NCI-H1436 (cell line): Measurements from ENCODE around the gene CRACDL.

Source experiments
- DNase-seq: peaks from one replicate; lab custom pipeline; 2025; lab: John Stamatoyannopoulos, UW

CRACDL gene

DNA sequence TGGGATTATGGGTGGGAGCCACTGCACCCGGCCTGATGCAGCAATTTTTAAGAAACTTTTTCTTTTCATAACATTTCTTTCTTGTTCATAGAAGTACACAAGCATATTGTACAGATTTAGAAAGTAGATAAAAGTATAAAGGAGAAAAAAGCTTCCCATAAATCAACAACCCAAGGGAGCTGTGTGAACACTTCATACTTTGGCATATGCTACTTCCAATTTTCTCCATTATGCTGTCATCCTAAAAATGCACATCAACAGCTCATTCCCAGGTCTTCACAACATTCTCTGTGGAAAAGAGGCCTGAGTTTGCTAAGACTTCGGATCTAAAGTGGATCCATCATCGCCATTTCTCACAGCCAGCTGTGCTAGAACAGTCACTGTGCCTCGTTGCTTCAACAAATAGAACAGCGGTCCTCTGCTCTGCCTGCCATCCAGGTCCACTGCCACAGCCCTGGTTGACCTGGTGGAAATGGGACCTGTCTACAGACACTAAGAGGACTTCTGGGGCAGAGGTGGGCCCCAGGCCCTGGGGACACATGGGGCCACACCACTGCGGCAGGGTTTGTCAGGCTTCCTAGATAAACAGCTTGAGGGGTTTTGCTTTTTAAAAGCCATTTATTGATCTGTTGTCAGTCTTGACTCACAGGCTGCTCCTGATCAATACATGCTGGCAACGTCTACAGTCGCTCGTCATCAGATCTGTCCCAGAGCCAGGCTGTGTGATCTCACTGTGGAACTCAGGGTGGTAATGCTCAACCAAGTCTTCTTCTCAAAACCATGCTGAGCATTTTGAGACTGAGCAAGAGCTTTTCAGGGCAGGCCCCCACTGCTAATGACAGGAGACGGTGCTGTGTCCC, 132.4 kb downstream of the CRACDL start:
- DNase-seq: no peak

DNA sequence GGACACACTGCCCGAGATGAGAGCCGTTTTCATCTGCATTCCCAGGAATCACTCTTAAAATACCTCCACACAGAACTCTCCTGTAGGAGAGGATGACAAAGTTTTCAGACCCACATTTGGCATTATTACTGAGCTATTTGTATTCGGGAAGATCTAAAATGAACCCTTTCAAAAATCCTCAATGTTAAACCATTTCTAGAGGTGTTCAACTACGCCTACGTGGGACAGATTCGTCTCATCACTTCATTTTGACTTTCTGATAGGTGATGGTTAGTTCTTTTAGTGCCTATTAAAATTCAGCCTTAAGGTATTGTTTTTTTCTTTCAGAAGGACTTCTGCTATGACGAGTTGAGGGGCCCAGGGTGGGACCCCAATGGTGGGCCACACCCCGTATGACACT, 133.7 kb downstream of the CRACDL start:
- no peak for DNase-seq

DNA sequence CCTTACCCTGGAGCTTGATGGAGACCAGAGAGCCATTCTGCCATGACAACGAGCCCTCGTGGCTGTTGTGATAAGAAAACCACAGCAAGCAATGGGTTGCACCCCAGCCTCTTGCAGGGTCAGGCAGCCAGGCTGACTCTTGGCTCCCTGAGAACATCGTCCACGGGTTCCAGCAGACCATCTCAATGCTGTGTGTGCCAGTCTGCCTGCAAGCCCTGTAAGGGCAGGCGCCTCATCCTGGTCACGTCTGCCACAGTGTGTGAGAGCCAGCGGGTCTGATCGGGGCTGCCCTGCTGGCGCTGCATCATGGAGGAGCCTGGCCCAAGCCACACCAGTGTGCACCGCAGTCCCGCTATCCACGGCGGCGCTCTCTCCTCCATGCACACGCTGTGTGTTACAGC, 134.1 kb downstream of the CRACDL start:
- DNase-seq: no peak

DNA sequence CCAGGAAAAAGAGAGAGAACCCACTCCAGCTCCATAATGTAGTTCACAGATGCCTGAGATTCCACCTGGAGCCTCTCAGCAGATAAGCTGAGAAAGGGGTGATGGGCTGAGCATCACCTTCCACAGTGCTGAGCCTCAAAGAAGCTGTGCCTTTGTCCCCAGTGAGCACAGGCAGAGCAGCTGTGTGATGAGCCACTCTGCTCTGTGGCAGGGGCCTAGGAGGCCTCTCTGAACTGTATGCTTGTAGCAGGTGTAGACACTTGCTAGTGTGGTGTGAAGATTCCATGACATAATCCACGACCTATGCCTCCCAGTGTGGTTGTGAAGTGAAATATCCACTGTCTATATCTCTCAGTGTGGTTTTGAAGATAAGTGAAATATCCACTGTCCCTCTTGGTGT, 134.7 kb downstream of the CRACDL start:
- DNase-seq: no peak

DNA sequence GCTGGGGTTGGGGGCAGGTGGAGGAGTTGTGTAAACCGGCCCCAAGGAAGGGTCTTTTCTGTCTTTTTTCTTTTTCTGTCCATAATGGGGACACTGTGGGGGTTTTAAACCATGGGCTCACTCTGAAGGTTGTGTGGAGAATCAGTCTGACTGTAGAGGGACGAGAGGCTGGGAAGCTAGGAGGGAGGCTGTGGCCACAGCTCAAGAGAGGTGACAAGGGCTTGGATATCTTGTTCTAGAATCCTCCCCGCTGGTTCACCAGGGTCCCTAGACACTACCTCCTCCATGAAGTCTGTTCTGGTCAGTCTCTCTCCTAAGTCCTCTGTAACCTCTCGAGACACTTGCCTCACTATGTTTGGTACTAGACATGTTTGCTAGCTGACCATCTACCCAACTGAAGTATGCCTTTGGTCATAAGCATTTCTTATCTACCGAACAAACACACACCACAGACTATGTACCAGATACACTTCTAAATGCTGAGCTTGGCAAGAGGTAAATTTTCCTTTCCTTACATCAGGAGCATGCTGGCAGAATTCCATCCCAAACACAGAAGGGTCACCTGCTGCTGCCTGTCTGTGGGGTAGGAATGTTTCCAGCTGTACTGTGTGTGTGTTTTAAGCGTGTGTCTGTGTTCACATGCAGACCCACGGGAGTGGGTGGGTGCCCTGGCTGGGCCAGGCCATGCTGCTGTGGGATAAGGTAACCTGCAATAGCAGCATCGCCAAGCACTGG, 135.5 kb downstream of the CRACDL start:
- DNase-seq: no peak

DNA sequence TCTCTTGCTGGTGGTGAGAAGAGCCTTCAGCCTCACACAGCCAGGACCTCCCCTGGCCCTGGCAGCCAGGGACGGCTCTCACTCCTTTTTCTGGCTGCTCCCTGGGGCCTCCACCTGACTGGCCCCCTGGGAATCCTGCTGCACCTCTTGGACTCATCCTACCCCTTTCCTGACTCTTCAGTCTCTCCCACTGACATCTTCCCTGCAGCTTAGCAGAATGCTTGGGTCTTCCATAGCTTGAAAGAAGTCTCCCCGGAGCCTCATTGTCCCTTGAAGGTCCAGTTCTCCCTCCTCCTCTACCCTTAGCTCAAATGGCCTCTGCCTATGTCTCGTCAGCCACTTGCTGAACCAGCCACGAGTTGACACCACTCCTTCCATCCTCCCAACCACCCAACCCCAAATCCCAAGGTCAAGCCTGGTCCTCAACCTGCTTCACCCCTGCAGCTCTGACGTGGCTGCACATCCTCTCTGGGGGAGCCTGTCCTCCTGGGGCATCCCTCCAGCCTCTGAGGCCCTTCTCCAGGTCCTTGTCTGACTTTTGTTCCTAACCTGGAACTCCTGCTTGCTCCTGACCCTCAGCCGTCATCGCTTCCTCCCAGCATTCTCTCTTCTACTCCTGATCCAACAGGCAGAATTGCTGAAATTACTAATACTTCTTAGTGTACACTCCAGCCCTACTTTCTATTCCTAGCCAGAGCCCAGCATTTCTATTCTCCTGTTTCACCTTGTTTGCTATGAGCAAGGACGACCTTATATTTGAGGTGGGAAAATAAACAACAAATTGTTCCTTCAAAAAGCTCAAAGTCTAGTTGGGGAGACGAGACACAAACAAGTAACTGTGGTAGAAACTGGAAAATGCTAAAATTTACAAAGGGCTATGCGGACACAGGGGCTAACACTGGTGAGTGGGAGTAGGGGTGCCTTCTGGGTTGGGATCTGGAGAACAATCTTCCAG, 136.4 kb downstream of the CRACDL start:
- no peak for DNase-seq

GRCh38 chr2:98796775-98797544, 139.1 kb downstream of the CRACDL start:
- DNase-seq: no peak

DNA sequence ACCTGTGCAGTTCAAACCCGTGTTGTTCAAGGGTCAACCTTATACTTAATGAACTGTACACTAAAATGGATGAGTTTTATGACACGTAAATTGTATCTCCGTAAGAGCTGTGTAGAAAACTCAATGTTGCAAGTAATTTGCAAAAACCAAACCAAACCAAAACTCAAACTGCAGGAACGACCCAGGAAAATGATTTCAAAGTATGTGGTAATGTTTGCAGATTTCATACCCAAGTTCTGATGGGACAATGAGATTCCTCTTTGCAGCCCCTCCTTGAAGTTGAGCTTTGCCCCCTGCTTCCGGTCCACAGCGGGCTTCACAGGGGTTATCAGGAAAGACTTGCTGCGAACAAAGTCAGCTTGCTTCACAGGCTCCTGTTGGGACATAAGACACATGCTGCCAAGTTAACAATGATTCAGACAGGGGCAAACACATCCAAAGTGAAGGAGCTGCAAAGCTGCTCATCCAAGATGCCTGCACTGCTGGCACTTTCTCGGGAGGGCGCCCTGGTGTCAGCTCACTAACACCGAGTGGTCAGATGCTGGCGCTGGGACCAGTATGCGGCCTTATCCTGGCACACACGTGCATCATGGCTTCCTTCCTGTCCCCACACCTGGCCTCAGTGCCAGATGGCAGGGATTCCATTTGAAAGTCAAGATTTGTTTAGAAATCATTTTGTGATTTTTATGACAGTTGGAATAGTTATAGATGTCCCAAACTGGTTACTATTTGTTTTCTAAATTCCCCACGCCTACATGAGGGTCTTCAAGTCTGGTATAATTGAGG, 139.9 kb downstream of the CRACDL start:
- no peak for DNase-seq

DNA sequence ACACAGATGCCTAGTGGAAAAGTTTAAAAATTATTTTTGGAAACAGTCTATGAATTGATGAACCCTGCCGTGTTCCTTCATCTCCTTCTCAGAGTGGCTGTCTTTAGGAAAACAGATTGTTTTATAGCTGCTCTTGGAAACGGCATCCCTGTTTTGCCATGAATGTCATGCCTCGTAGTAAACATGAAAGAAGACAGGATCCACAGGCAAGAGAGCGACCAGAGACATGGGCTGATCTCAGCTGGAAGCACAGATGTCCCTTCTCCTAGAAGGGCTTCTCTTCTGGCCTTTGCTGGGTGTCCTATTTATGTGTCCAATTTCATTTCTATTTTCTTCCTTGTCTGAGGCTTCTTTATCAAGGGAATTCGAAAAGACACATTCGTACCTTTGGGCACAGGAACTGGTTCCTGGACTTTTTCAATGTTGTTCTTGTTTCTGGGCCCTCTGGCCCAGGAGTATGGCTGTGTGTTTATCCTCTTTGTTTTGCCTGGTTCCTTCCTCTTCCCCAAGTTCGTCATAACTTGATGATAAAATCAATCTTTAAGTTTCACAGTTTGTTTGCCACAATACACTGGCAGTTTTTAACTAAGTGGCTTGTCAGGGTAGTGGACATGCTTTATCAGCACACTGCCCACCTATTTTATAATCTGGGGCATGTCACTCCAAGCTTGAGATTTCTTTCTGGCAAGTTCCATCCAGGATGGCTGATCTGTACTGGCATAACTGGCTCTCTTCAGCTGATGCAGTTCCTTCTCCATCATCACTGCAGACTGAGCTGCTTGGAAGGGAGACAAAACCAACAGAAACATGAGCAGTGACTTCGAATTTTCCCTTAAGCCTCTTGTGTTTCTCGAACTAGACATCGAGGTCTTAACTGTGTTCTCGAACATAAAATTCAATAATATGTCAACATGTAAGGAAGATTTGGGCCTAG, 141.9 kb downstream of the CRACDL start:
- DNase-seq: no peak

- DNase-seq: no peak
Measured at GRCh38 chr2:98793275-98793674, 142.8 kb downstream of the CRACDL start.

- DNase-seq: no peak
Measured at GRCh38 chr2:98790221-98790620, 145.8 kb downstream of the CRACDL start.

DNA sequence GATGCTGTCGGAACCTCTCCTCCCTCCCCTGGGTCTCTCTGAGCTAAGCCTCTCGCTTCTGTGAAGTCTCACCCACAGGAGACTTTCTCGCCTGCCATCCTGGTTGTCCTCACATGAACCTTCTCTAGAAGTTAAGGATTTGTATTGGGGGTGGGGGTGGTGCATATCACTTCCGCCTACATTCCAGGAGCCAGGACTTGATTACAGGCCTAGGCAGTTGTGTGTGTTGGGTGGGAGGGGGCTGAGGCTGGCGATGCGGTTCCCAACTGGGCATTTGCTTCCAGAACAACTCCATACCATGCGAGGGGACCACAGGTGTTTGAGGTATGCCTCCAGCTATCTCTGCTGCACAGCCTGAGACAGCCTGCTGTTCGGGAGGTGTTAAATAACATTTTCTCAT, 148.3 kb downstream of the CRACDL start:
- DNase-seq: no peak

DNA sequence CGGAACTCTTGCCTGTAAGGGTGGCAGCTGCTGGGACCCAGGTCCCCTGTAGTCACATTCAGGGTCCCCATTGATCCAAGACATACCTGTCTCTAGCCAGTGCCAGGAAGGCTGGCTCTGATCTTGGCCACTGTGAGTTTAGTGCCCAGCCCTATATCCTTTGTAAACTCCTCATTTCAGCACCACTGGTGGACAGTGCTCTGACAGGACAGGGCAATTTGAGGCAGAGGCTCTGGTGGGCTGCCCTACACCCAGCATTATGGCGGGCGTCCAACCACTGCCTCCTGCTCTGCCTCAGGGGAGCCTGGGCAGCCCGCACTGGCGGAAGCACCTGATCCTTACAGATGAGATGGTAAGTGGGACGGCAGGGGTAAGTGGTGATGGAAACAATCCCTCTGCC, 149.8 kb downstream of the CRACDL start:
- no peak for DNase-seq

DNA sequence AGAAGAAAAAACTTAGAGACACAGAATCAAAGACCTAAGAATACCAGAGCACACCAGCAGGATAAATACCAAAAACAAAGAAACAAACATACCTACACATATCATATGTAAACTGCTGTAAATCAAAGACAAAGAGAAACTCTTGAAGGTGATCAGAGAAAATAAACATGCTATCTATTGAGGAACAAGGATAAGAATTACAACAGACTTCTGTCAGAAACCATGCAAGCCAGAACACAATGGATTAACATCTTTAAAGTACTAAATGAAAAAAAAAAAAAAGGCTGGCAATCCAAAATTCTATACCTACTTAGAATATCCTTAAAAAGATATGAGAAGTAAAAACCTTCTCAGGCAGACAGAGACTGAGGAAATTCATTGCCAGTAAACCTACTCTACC, 153.5 kb downstream of the CRACDL start:
- no peak for DNase-seq

GRCh38 chr2:98781822-98782221, 154.2 kb downstream of the CRACDL start:
- no peak for DNase-seq

DNA sequence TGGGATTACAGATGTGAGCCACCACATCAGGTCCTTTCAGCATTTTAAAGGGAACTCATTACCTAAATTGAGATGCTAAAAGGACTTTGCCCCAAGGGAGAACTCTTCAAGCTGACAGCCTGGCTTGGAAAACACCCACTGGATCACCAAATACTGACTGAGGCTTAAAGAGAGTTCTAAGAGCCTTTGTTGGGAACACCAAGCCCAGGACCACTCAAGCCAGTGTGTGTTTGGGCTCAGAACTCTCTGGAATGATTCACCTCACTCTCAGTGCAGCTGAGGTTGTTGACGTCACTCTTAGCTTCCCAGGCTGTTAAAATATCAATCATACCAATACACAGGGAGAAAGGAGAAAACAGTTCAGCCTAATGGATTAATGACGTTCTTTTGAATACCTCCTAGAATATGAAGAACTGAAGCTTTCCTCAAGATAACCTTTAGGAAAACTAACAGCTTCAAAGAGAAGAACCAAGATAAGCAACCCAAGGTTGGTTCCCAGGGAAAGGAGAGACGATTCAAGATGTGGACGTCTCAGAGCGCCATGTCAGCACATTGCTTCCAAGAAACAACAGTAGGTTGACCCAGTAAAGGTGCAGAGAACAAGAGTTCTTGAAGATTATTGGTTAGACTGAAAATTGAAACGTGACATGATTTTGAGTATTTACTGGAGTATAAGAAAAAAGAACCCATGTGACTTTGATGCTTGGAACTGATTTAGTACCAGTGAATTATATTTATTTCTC, 157.1 kb downstream of the CRACDL start:
- DNase-seq: no peak

- DNase-seq: no peak
Measured at GRCh38 chr2:98778151-98778550, 157.9 kb downstream of the CRACDL start.

GRCh38 chr2:98777710-98778109, 158.3 kb downstream of the CRACDL start:
- DNase-seq: no peak

- DNase-seq: no peak
Measured at GRCh38 chr2:98777076-98777475, 158.9 kb downstream of the CRACDL start.
